Left lung (tissue), 10 donors: Measurements from ENCODE around the gene HIVEP3. TPM values are rescaled to one million over a fixed set of nuclear protein-coding genes. Genes with fewer than 3 reads are reported as not detected.

Source experiments
- ATAC-seq: fragments of 200-7000 bp; cut with Tn5 transposase; one replicate; pipeline ENCODE4 v1.9.1; 2020; ENCODE audit warnings: moderate library complexity
- DNase-seq, 4 donors: peaks; one replicate each; pipeline ENCODE4 v3.0.0-alpha.2; 2013 to 2020
- H3K27ac ChIP-seq, 2 donors: fragments of 200-600 bp; sonication (generic) in 1 of 2; one replicate each; pipeline versions ENCODE4 v1.5.0 to v1.8.0; 2020 to 2021
- H3K27me3 ChIP-seq, 2 donors: fragments of 200-600 bp; sonication (generic) in 1 of 2; one replicate each; pipeline versions ENCODE4 v1.5.0 to v1.8.0; 2020 to 2021
- H3K36me3 ChIP-seq, 2 donors: fragments of 200-600 bp; sonication (generic) in 1 of 2; one replicate each; pipeline versions ENCODE4 v1.5.0 to v1.8.0; 2020 to 2021
- H3K4me1 ChIP-seq, 2 donors: fragments of 200-600 bp; one replicate each; pipeline ENCODE4 v1.8.0; 2021
- H3K4me3 ChIP-seq, 2 donors: fragments of 200-600 bp; sonication (generic) in 1 of 2; one replicate each; pipeline versions ENCODE4 v1.5.0 to v1.8.0; 2020 to 2021; ENCODE audit warnings: mild to moderate bottlenecking in 1 of 2
- H3K9me3 ChIP-seq, 2 donors: fragments of 200-600 bp; sonication (generic) in 1 of 2; one replicate each; pipeline versions ENCODE4 v1.5.0 to v1.8.0; 2020 to 2021
- intact Hi-C, 2 donors: fragments of 100-400 bp; cut with DNase I; formaldehyde crosslinking; loops; one replicate each; pipeline versions ENCODE4 v1.11.2 to v1.14.2; 2022
- polyA plus RNA-seq, 6 donors: library from polyadenylated mRNA; unstranded; fragments of 120-200 nt; gene quantifications; one replicate each; pipeline ENCODE4 v1.2.1, GENCODE V29; 2013; ENCODE audit not compliant: insufficient read length in 6 of 6
- total RNA-seq, 2 donors: library from RNA; stranded (reverse); fragmentation: NEBNext Ultra II Directional; extraction: Animal tissue kit (Norgen Biotek cat#: 25700); gene quantifications; one replicate each; pipeline ENCODE4 v1.2.1, GENCODE V29; 2021
- TF ChIP-seq, protein P1 (sequence below), 2 donors: fragments of 200-600 bp; sonication (generic) in 1 of 2; IDR thresholded peaks; one replicate each; pipeline versions ENCODE4 v1.5.0 to v1.8.0; 2021; ENCODE audit warnings: antibody characterized with exemption in 2 of 2
- donor health status: DM: no; HTN: yes; CAD: no.
- donor health status: DM: no; HTN: no; CAD: no.

Gene HIVEP3
- total and polyA plus RNA-seq, 8 donors: 6.0 to 15.6 (median 7.4) TPM

DNA sequence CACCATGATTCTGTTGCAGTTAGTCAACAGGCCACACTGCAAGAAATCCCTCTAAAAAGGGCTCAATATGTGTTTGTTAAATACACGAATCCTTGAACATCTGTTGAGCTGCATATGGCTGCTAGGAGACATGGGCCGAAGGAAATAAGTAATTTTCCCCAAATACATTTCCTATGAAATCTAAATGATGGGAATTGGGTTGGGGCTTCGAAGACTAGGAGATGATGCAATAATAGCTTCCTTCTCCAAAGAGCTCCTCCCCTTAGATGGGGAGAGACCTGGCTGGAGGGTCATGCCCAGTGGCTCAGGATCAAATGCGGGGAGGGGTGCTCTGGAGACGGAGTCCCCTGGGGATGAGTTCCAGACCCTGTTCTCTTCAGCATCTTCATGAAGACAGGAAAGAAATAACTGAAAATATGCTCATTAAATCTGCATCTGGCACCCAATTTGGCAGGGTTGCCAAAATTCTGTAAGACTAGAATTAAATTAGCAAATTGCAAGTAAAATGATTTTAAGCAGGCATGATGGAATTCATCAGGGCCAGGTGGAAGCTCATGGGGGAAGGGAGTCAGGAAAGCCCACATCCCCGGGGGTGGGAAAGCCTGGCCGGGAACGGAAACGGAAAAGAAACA is 269.2 kb downstream of the HIVEP3 start:
- ATAC-seq (no peak), DNase-seq (no peak)
- intact Hi-C loops: no loop called here
- Histone ChIP-seq H3K9me3 (no peaks in the 10 kb centered on the region), H3K27me3 (no peaks in the 10 kb centered on the region), H3K4me3 (no peak overlapping the region), H3K36me3 (no peaks in the 10 kb centered on the region), H3K4me1 (peaks cover 0 to 21% of the 10 kb centered on the region in 2 donors), H3K27ac (no peak overlapping the region)
- TF ChIP-seq, protein P1, sequence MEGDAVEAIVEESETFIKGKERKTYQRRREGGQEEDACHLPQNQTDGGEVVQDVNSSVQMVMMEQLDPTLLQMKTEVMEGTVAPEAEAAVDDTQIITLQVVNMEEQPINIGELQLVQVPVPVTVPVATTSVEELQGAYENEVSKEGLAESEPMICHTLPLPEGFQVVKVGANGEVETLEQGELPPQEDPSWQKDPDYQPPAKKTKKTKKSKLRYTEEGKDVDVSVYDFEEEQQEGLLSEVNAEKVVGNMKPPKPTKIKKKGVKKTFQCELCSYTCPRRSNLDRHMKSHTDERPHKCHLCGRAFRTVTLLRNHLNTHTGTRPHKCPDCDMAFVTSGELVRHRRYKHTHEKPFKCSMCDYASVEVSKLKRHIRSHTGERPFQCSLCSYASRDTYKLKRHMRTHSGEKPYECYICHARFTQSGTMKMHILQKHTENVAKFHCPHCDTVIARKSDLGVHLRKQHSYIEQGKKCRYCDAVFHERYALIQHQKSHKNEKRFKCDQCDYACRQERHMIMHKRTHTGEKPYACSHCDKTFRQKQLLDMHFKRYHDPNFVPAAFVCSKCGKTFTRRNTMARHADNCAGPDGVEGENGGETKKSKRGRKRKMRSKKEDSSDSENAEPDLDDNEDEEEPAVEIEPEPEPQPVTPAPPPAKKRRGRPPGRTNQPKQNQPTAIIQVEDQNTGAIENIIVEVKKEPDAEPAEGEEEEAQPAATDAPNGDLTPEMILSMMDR (IDR thresholded peaks at IDR 0.05): no peak

DNA sequence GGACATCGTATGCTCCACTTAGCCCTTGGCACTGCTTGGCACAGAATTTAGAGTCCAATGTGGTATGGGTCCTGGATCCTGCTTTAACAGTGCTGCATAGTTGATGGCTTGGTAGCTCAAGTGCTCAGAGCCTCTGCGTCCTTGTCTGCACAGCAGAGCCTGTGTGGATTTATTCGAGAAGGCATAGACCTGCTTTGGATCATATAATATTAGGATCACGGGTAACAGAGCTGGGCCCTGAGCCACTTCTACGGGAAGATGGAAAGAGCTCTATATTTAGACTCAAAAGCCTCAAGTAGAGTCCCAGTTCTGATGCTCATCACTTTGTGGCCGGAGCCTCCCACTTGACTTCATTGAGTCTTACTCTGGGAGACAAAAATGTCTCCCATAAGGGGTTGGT is 269.9 kb downstream of the HIVEP3 start:
- ATAC-seq (no peak), DNase-seq (no peak)
- H3K27ac ChIP-seq: no peak overlapping the region
- no peak overlapping the region for H3K4me3 ChIP-seq
- intact Hi-C loops: no loop called here
- H3K36me3 ChIP-seq: no peaks in the 10 kb centered on the region
- peaks cover 0 to 21% of the 10 kb centered on the region in 2 donors for H3K4me1 ChIP-seq
- no peaks in the 10 kb centered on the region for H3K27me3 ChIP-seq
- H3K9me3 ChIP-seq: no peaks in the 10 kb centered on the region
- TF ChIP-seq, protein P1 (IDR thresholded peaks at IDR 0.05): no peak

DNA sequence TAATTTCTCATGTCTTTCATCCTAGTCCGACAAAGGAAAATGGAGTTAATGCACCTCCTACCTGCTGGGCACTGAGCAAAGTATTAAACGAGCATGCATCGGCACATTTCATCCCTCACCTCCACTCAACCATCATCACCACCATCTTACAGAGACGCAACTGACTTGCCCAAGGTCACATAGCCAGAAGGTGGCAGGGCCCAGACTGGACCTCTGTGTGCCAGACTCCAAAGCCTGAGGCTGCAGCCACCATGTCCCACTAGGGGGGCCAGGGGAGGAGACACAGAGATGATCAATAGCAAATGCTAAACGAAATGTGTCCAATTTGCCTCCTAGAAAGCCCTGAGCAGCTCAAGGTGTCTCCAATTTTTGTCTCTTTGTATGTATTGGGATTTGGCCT is 270.5 kb downstream of the HIVEP3 start:
- TF ChIP-seq, protein P1 (IDR thresholded peaks at IDR 0.05): no peak
- ATAC-seq (no peak), DNase-seq (no peak)
- intact Hi-C loops: no loop called here
- H3K9me3 ChIP-seq: no peaks in the 10 kb centered on the region
- H3K27me3 ChIP-seq: no peaks in the 10 kb centered on the region
- no peak overlapping the region for H3K27ac ChIP-seq
- no peak overlapping the region for H3K4me3 ChIP-seq
- H3K36me3 ChIP-seq: no peaks in the 10 kb centered on the region
- peaks cover 0 to 21% of the 10 kb centered on the region in 2 donors for H3K4me1 ChIP-seq

DNA sequence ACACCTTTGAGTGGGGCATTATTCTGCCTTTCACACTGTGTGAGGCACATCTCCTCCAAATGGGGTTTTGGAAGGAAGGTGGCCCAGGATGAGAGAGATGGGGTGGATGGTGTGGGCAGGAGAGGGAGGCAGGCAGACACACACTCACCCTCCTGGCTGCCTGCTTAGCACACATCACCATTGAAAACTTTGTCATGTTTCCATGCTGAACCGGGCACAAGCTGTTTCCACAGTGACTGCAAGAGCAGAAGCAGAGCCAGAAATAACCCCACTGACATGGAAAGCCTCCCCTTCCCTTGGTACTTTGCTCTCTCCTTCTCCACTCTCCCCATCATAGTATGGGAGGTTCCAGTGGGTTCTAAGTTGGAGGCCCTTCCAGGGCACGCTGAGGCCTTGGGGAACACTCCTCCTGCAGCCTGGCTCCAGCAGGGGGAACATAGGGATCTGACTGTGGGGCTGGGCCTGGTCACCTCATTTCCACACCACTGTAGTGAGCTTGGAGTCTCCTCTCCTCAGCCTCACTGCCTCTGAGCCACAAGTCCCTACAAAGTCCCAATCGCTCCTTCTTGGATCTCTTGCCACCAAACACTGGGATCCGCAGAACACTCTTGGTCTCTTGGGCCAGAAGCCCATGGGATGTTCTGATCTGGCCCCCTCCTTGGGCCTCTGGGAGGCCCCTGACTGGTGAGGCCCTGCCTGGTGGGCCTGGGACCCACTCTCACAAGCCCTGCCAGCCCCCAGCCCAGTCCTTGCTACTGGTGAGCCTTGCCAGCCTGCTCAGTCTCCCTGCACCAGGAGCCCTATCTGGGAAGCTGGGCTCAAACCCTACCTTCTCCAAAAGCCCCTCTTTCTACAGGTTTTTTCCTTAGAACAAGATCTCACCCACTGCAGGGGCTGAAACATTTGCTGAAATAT is 271.2 kb downstream of the HIVEP3 start:
- Histone ChIP-seq H3K4me1 (peaks cover 0 to 21% of the 10 kb centered on the region in 2 donors), H3K9me3 (no peaks in the 10 kb centered on the region), H3K27ac (no peak overlapping the region), H3K27me3 (no peaks in the 10 kb centered on the region), H3K4me3 (no peak overlapping the region), H3K36me3 (no peaks in the 10 kb centered on the region)
- TF ChIP-seq, protein P1 (IDR thresholded peaks at IDR 0.05): no peak
- no peak for DNase-seq
- no peak for ATAC-seq
- intact Hi-C loops: no loop called here

DNA sequence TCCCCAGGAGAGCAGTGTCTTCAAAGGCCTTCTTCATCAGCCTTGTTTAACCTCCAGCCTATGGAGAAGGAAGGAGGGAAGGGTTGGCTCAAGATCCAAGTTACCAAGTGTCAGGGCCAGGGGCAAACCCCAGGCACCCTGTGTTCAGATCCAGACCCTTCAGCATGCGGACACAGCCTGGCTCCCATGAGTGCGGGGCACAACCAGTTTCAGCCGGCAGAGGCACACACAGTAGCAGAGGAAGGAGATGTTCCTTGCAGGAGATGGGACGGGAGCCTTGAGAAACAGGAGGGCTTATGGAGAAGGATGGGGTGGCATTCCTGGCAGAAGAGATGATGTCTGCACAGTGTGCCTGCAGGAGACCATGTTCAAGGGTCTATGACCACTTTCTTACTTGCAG is 272.5 kb downstream of the HIVEP3 start:
- no peaks in the 10 kb centered on the region for H3K36me3 ChIP-seq
- H3K27me3 ChIP-seq: no peaks in the 10 kb centered on the region
- ATAC-seq (no peak), DNase-seq (no peak)
- peaks cover 0 to 21% of the 10 kb centered on the region in 2 donors for H3K4me1 ChIP-seq
- H3K4me3 ChIP-seq: no peak overlapping the region
- H3K27ac ChIP-seq: no peak overlapping the region
- intact Hi-C loops: no loop called here
- TF ChIP-seq, protein P1 (IDR thresholded peaks at IDR 0.05): no peak
- H3K9me3 ChIP-seq: no peaks in the 10 kb centered on the region
